Stomach (tissue), 9 donors: Measurements from ENCODE around the gene ANXA2. TPM values are rescaled to one million over a fixed set of nuclear protein-coding genes. Genes with fewer than 3 reads are reported as not detected.

Experiments
- DNase-seq, 2 donors: peaks; one replicate each; pipeline versions ENCODE4 v3.0.0 to v3.0.0-alpha.2; 2013 to 2019
- H3K27ac ChIP-seq, 5 donors: fragments of 200-600 bp in 4 of 5; sonication (generic) in 4 of 5; one replicate each; pipeline ENCODE4 v1.5.1; 2013 to 2019; ENCODE audit warnings: mild to moderate bottlenecking in 1 of 5, moderate library complexity in 1 of 5
- H3K27me3 ChIP-seq, 3 donors: fragments of 200-600 bp; sonication (generic); one replicate each; pipeline ENCODE4 v1.5.1; 2017 to 2019; ENCODE audit warnings: mixed run types in 1 of 3
- H3K36me3 ChIP-seq, 4 donors: fragments of 200-600 bp; sonication (generic); 1 replicate in 3 of 4; 2 replicates in 1 of 4; pipeline ENCODE4 v1.5.1; 2016 to 2019
- H3K4me1 ChIP-seq, 4 donors: fragments of 200-600 bp; sonication (generic); one replicate each; pipeline ENCODE4 v1.5.1; 2016 to 2019
- H3K4me3 ChIP-seq, 4 donors: fragments of 200-600 bp; sonication (generic) in 3 of 4; one replicate each; pipeline ENCODE4 v1.5.1; 2016 to 2019; ENCODE audit warnings: mild to moderate bottlenecking in 1 of 4
- H3K9me3 ChIP-seq, 4 donors: fragments of 200-600 bp; sonication (generic); one replicate each; pipeline ENCODE4 v1.5.1; 2016 to 2019
- CTCF ChIP-seq, 7 experiments: fragments of 450-650 bp in 4 of 7; fragments of 200-600 bp in 3 of 7; sonication (generic) in 3 of 7; IDR thresholded peaks; one replicate each; pipeline ENCODE4 v1.5.1; 2016 to 2019; ENCODE audit warnings: antibody characterized with exemption in 7 of 7, control low read depth in 2 of 7, mild to moderate bottlenecking in 1 of 7
- EP300 ChIP-seq: sonication (generic); formaldehyde crosslinking; IDR thresholded peaks from one replicate; pipeline ENCODE4 v1.6.1; 2017; ENCODE audit warnings: antibody characterized with exemption
- POLR2A ChIP-seq, 4 donors: fragments of 450-650 bp; IDR thresholded peaks; one replicate each; pipeline ENCODE4 v1.6.1; 2016; ENCODE audit warnings: antibody characterized with exemption in 4 of 4, control low read depth in 2 of 4, mild to moderate bottlenecking in 1 of 4, moderate library complexity in 1 of 4
- POLR2AphosphoS5 ChIP-seq, 3 donors: sonication (generic); formaldehyde crosslinking; IDR thresholded peaks; one replicate each; pipeline ENCODE4 v1.6.1; 2016; ENCODE audit warnings: antibody characterized with exemption in 3 of 3
- WGBS, 5 donors: extraction: QIAGEN DNeasy Blood & Tissue Kit in 3 of 5; methylation state at CpG; one replicate each; pipeline versions ENCODE4 v1.1.5 to v1.1.7; 2013 to 2018; 5-methylcytosine and 5-hydroxymethylcytosine counted together
- intact Hi-C: fragments of 100-400 bp; cut with DNase I; formaldehyde crosslinking; loops from one replicate; pipeline ENCODE4 v1.15.1; 2023; ENCODE audit warnings: low total_unique reads
- polyA plus RNA-seq, 3 donors: library from polyadenylated mRNA; stranded (reverse); fragments of 200-250 nt; gene quantifications; one replicate each; pipeline ENCODE4 v1.2.3, GENCODE V29; 2013
- total RNA-seq, 5 donors: library from RNA; depleted of rRNA; stranded (reverse); fragments of >200 nt; gene quantifications; one replicate each; pipeline versions ENCODE4 v1.1.0 to v1.2.3, GENCODE V29; 2014 to 2016
- donor health status: healthy with polysubstance abuse.
- donor health status: Bipolar disorder and iron deficiency.
- donor health status: healthy.

ANXA2 gene
- total and polyA plus RNA-seq, 8 donors, result 292 to 1,332 (median 538) TPM

GRCh38 chr15:60384053-60384452, 13.7 kb downstream of the ANXA2 start:
- Histone ChIP-seq H3K9me3 (no peaks in the 10 kb centered on the region), H3K4me3 (no peak overlapping the region), H3K4me1 (peaks cover 7 to 87% (median 27%) of the 10 kb centered on the region in 4 donors), H3K36me3 (peaks cover 13 to 69% (median 59%) of the 10 kb centered on the region in 4 donors), H3K27ac (no peak overlapping the region), H3K27me3 (no peaks in the 10 kb centered on the region)
- DNase-seq, result no peak
- TF ChIP-seq CTCF (IDR thresholded peaks at IDR 0.05) (no peak), POLR2AphosphoS5 (IDR thresholded peaks at IDR 0.05) (no peak), POLR2A (IDR thresholded peaks at IDR 0.05) (no peak), EP300 (no peak)
- WGBS, 5 donors, result 31 to 62% (median 41%) methylated on average over 3 of the region's 3 CpGs
- intact Hi-C loops, result no loop called here

- intact Hi-C loops, result no loop called here
Observed at GRCh38 chr15:60382773-60383674, 14.8 kb downstream of the ANXA2 start.

GRCh38 chr15:60381148-60381788, 16.5 kb downstream of the ANXA2 start:
- DNase-seq, result no peak
- intact Hi-C loops, result no loop called here
- Histone ChIP-seq H3K36me3 (peaks cover 26 to 97% (median 80%) of the 10 kb centered on the region in 4 donors), H3K27me3 (no peaks in the 10 kb centered on the region), H3K4me3 (no peak overlapping the region), H3K27ac (peak overlapping the region in 1 of 5 donors; percentile 27), H3K9me3 (no peaks in the 10 kb centered on the region), H3K4me1 (peaks cover 0 to 82% (median 18%) of the 10 kb centered on the region in 4 donors)
- TF ChIP-seq EP300 (no peak), POLR2AphosphoS5 (IDR thresholded peaks at IDR 0.05) (no peak), POLR2A (IDR thresholded peaks at IDR 0.05) (no peak), CTCF (IDR thresholded peaks at IDR 0.05) (no peak)
- 89 to 94% (median 91%) methylated on average over 8 of the region's 8 CpGs for whole genome bisulfite sequencing, 5 donors

More at GRCh38 chr15:60382773-60383674, 14.8 kb downstream of the ANXA2 start:
- Histone ChIP-seq H3K4me1 (peaks cover 4 to 86% (median 19%) of the 10 kb centered on the region in 4 donors), H3K27me3 (no peaks in the 10 kb centered on the region), H3K4me3 (no peak overlapping the region), H3K36me3 (peaks cover 18 to 80% (median 67%) of the 10 kb centered on the region in 4 donors), H3K9me3 (no peaks in the 10 kb centered on the region), H3K27ac (no peak overlapping the region)
- DNase-seq, result no peak
- 92 to 96% (median 96%) methylated on average over 8 of the region's 8 CpGs for WGBS, 5 donors
- TF ChIP-seq POLR2AphosphoS5 (IDR thresholded peaks at IDR 0.05) (no peak), CTCF (IDR thresholded peaks at IDR 0.05) (no peak), EP300 (no peak), POLR2A (IDR thresholded peaks at IDR 0.05) (no peak)

GRCh38 chr15:60379525-60380274, 18.1 kb downstream of the ANXA2 start:
- 64 to 75% (median 69%) methylated on average over 8 of the region's 8 CpGs for WGBS, 5 donors
- intact Hi-C loops, result no loop called here
- H3K4me1 ChIP-seq, result peaks cover 14 to 82% (median 29%) of the 10 kb centered on the region in 4 donors
- H3K36me3 ChIP-seq, result peaks cover 28 to 91% (median 79%) of the 10 kb centered on the region in 4 donors
- H3K9me3 ChIP-seq, result no peaks in the 10 kb centered on the region
- H3K27ac ChIP-seq, result no peak overlapping the region
- no peak overlapping the region for H3K4me3 ChIP-seq
- H3K27me3 ChIP-seq, result no peaks in the 10 kb centered on the region
- DNase-seq, result peak in 1 of 2 donors; percentile 86
- TF ChIP-seq EP300 (no peak), CTCF (IDR thresholded peaks at IDR 0.05) (no peak), POLR2AphosphoS5 (IDR thresholded peaks at IDR 0.05) (peak in 1 of 3 donors; percentile 45), POLR2A (IDR thresholded peaks at IDR 0.05) (no peak)
